Loucy (cell line): Measurements from ENCODE around the gene CLK2.
A peak's percentile ranks its signal among the peaks of the same experiment; 100 is the strongest.

Experiments
- H2AFZ ChIP-seq: fragments of 200-600 bp; sonication (generic); 2 replicates; pipeline ENCODE4 v1.6.0; 2016; ENCODE audit warnings: antibody characterized with exemption, mild to moderate bottlenecking, low read length, moderate library complexity
- H3F3A ChIP-seq: fragments of 200-600 bp; 2 replicates; pipeline ENCODE4 v1.6.0; 2016; ENCODE audit warnings: antibody characterized with exemption, low read depth, mild to moderate bottlenecking
- H3K27me3 ChIP-seq: fragments of 200-600 bp; sonication (generic); 2 replicates; pipeline ENCODE4 v1.6.1; 2014; ENCODE audit warnings: low read length, mild to moderate bottlenecking; ENCODE audit not compliant: insufficient read depth, poor library complexity, severe bottlenecking
- H3K36me3 ChIP-seq: fragments of 200-600 bp; sonication (generic); 2 replicates; pipeline ENCODE4 v1.6.1; 2016; ENCODE audit warnings: low read length; ENCODE audit not compliant: insufficient read depth
- H3K4me1 ChIP-seq: fragments of 200-600 bp; sonication (generic); 2 replicates; pipeline ENCODE4 v1.5.1; 2014; ENCODE audit warnings: low read length, mild to moderate bottlenecking; ENCODE audit not compliant: insufficient read depth, poor library complexity, severe bottlenecking
- H3K4me2 ChIP-seq: fragments of 200-600 bp; sonication (generic); 2 replicates; pipeline ENCODE4 v1.6.0; 2014; ENCODE audit warnings: antibody characterized with exemption, low read length, low read depth, mild to moderate bottlenecking; ENCODE audit not compliant: poor library complexity, severe bottlenecking
- H3K4me3 ChIP-seq: fragments of 200-600 bp; sonication (generic); 2 replicates; pipeline ENCODE4 v1.5.1; 2014; ENCODE audit warnings: low read length, mild to moderate bottlenecking, mixed read lengths; ENCODE audit not compliant: poor library complexity, severe bottlenecking
- H3K79me2 ChIP-seq: fragments of 200-600 bp; sonication (generic); 2 replicates; pipeline ENCODE4 v1.6.1; 2014; ENCODE audit warnings: low read length; ENCODE audit not compliant: insufficient read depth
- H3K9ac ChIP-seq: fragments of 200-600 bp; sonication (generic); 2 replicates; pipeline ENCODE4 v1.6.0; 2014; ENCODE audit warnings: mild to moderate bottlenecking, low read depth, low read length, moderate library complexity; ENCODE audit not compliant: poor library complexity, severe bottlenecking
- H3K9me2 ChIP-seq: fragments of 200-600 bp; sonication (generic); replicated peaks from 2 replicates; pipeline ENCODE4 v1.6.1; 2016; ENCODE audit warnings: low read depth, low read length, mixed read lengths
- H3K9me3 ChIP-seq: fragments of 200-600 bp; sonication (generic); 2 replicates; pipeline ENCODE4 v1.6.1; 2014; ENCODE audit warnings: mild to moderate bottlenecking, antibody characterized with exemption, low read length, low read depth; ENCODE audit not compliant: insufficient read depth
- H4K20me1 ChIP-seq: fragments of 200-600 bp; sonication (generic); 2 replicates; pipeline ENCODE4 v1.6.0; 2014; ENCODE audit warnings: antibody characterized with exemption, low read length, mild to moderate bottlenecking; ENCODE audit not compliant: insufficient read depth, poor library complexity, severe bottlenecking
- EZH2phosphoT487 ChIP-seq: fragments of 200-600 bp; IDR thresholded peaks from 2 replicates; pipeline ENCODE4 v1.6.1; 2018; ENCODE audit warnings: antibody characterized with exemption, mild to moderate bottlenecking, moderate library complexity, borderline replicate concordance
- TF ChIP-seq, protein P1 (sequence below): fragments of 200-600 bp; sonication (generic); conservative IDR thresholded peaks from 2 replicates; pipeline ENCODE4 v1.5.1; 2014; ENCODE audit warnings: mild to moderate bottlenecking, antibody characterized with exemption, low read length

The CLK2 gene

GRCh38 chr1:155309423-155310021 is 36.2 kb upstream of the CLK2 start:
- Histone ChIP-seq H3K4me2 (peak overlapping the region; percentile 79), H3K4me3 (peak overlapping the region; percentile 96), H3F3A (peaks cover 9% of the 10 kb centered on the region), H3K9me3 (no peaks in the 10 kb centered on the region), H3K36me3 (peaks cover 10% of the 10 kb centered on the region; the same call in 1 of the 2 replicates), H2AFZ (no peak overlapping the region), H3K4me1 (peaks cover 54% of the 10 kb centered on the region), H3K9me2 (no peaks in the 10 kb centered on the region), H4K20me1 (peaks cover 31% of the 10 kb centered on the region), H3K79me2 (peaks cover 56% of the 10 kb centered on the region), H3K9ac (peak overlapping the region; percentile 100), H3K27me3 (peaks cover 5% of the 10 kb centered on the region)
- TF ChIP-seq, protein P1, sequence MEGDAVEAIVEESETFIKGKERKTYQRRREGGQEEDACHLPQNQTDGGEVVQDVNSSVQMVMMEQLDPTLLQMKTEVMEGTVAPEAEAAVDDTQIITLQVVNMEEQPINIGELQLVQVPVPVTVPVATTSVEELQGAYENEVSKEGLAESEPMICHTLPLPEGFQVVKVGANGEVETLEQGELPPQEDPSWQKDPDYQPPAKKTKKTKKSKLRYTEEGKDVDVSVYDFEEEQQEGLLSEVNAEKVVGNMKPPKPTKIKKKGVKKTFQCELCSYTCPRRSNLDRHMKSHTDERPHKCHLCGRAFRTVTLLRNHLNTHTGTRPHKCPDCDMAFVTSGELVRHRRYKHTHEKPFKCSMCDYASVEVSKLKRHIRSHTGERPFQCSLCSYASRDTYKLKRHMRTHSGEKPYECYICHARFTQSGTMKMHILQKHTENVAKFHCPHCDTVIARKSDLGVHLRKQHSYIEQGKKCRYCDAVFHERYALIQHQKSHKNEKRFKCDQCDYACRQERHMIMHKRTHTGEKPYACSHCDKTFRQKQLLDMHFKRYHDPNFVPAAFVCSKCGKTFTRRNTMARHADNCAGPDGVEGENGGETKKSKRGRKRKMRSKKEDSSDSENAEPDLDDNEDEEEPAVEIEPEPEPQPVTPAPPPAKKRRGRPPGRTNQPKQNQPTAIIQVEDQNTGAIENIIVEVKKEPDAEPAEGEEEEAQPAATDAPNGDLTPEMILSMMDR, result peak; percentile 18; the same call in 1 of the 2 replicates
- TF ChIP-seq EZH2phosphoT487, result no peak

GRCh38 chr1:155308493-155309422 is 35.5 kb upstream of the CLK2 start, which contains the start of gene FDPS:
TSS of gene FDPS (plus strand) at chr1:155308866. CDS start at chr1:155309790, 924 bp downstream.
- Histone ChIP-seq H3F3A (peaks cover 9% of the 10 kb centered on the region), H2AFZ (peak within 1 kb of the TSS; percentile 26; the same call in 1 of the 2 replicates), H3K27me3 (peaks cover 5% of the 10 kb centered on the region), H3K4me2 (peak within 1 kb of the TSS; percentile 80), H3K4me1 (peaks cover 54% of the 10 kb centered on the region), H3K4me3 (peak within 1 kb of the TSS; percentile 96), H3K79me2 (peaks cover 51% of the 10 kb centered on the region), H3K9ac (peak within 1 kb of the TSS; percentile 100), H3K36me3 (peaks cover 10% of the 10 kb centered on the region; the same call in 1 of the 2 replicates), H3K9me2 (no peaks in the 10 kb centered on the region), H4K20me1 (peaks cover 26% of the 10 kb centered on the region), H3K9me3 (no peaks in the 10 kb centered on the region)
- TF ChIP-seq, protein P1, result no peak

DNA sequence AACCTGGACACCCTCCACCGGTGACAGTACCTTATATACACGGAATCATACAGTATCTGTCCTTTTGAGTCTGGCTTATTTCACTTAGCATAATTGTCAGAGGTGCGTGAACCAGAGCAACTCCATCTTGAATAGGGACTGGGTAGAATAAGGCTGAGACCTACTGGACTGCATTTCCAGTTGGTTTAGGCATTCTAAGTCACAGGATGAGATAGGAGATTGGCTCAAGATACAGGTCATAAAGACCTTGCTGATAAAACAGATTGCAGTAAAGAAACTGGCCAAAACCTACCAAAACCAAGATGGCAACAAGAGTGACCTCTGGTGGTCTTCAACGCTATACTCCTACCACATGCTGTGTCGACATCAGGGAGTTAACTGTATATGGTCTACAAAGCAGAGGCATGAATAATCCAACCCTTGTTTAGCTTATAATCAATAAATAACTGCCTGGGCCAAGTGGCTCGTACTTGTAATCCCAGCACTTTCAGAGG is 34.0 kb upstream of the CLK2 start:
- Histone ChIP-seq H3K79me2 (peaks cover 36% of the 10 kb centered on the region), H4K20me1 (peaks cover 24% of the 10 kb centered on the region), H3F3A (peaks cover 9% of the 10 kb centered on the region), H2AFZ (no peak overlapping the region), H3K4me1 (peaks cover 47% of the 10 kb centered on the region), H3K9me2 (no peaks in the 10 kb centered on the region), H3K36me3 (peaks cover 3% of the 10 kb centered on the region; the same call in 1 of the 2 replicates), H3K9me3 (no peaks in the 10 kb centered on the region), H3K27me3 (peaks cover 5% of the 10 kb centered on the region), H3K4me2 (peak overlapping the region; percentile 80), H3K9ac (peak overlapping the region; percentile 89), H3K4me3 (peak overlapping the region; percentile 96)
- TF ChIP-seq, protein P1, result peak; percentile 61
- no peak for TF ChIP-seq EZH2phosphoT487
